Panc1 (cell line): Measurements from ENCODE around the gene GRIN3B. TPM values are rescaled to one million over a fixed set of nuclear protein-coding genes. Genes with fewer than 3 reads are reported as not detected.

Experiments used
- ATAC-seq: fragments of 200-7000 bp; cut with Tn5 transposase; 2 replicates; pipeline ENCODE4 v1.9.1; 2020; ENCODE audit warnings: mild to moderate bottlenecking, moderate library complexity
- BruUV-seq: library from RNA; stranded (reverse); fragments of 400-500 nt; replicated peaks from 2 replicates; lab custom pipeline; 2021; lab: Mats Ljungman, UMichigan
- CTCF ChIA-PET: fragments of 300-600 bp; sonication (Branson Sonifier 250); formaldehyde crosslinking; loops from one replicate; lab custom pipeline; 2022; ENCODE audit warnings: antibody characterized with exemption; lab: Charles Lee
- POLR2A ChIA-PET: fragments of 300-600 bp; sonication (Branson Sonifier 250); formaldehyde crosslinking; loops from one replicate; lab custom pipeline; 2022; ENCODE audit warnings: antibody characterized with exemption; lab: Charles Lee
- DNase-seq: peaks from one replicate; pipeline ENCODE4 v3.0.0-alpha.2; 2010; ENCODE audit warnings: low read depth, low spot score
- H3K27ac ChIP-seq: 2 replicates; pipeline ENCODE4 v1.5.1; 2011; ENCODE audit warnings: mild to moderate bottlenecking, low read length, inconsistent platforms
- H3K27me3 ChIP-seq: fragments of 200-500 bp; sonication (Bioruptor generic); 2 replicates; pipeline ENCODE4 v1.6.0; 2014; ENCODE audit warnings: low read length, inconsistent platforms; ENCODE audit not compliant: control insufficient read depth, insufficient read depth
- H3K36me3 ChIP-seq: fragments of 200-500 bp; sonication (Bioruptor generic); 2 replicates; pipeline ENCODE4 v1.5.1; 2014; ENCODE audit warnings: inconsistent platforms, mild to moderate bottlenecking, low read length, moderate library complexity; ENCODE audit not compliant: control insufficient read depth, insufficient read depth
- H3K4me1 ChIP-seq: 2 replicates; pipeline ENCODE4 v1.5.1; 2011; ENCODE audit warnings: inconsistent platforms, mild to moderate bottlenecking, low read length, moderate library complexity; ENCODE audit not compliant: control insufficient read depth, insufficient read depth
- H3K4me3 ChIP-seq, 2 experiments: 2 replicates each; pipeline ENCODE4 v1.5.1; 2011 to 2012; ENCODE audit warnings: low read depth in 2 of 2, low read length in 2 of 2, mild to moderate bottlenecking in 2 of 2, inconsistent platforms in 1 of 2, moderate library complexity in 1 of 2
- H3K9me3 ChIP-seq: fragments of 200-500 bp; sonication (Bioruptor generic); 2 replicates; pipeline ENCODE4 v1.5.1; 2014; ENCODE audit warnings: low read depth, mild to moderate bottlenecking, inconsistent platforms, low read length, moderate library complexity; ENCODE audit not compliant: control insufficient read depth, insufficient read depth
- CTCF ChIP-seq: fragments of 450-650 bp; IDR thresholded peaks from 2 replicates; pipeline ENCODE4 v1.5.1; 2017; ENCODE audit warnings: mild to moderate bottlenecking
- POLR2AphosphoS5 ChIP-seq: IDR thresholded peaks from 2 replicates; pipeline ENCODE4 v1.6.1; 2012; ENCODE audit warnings: mild to moderate bottlenecking, low read depth, low read length, moderate library complexity
- REST ChIP-seq, 2 experiments: IDR thresholded peaks; 2 replicates each; pipeline ENCODE4 v1.6.1; 2011 to 2012; ENCODE audit warnings: low read depth in 2 of 2, control low read depth in 1 of 2, low read length in 1 of 2, mild to moderate bottlenecking in 1 of 2, moderate library complexity in 1 of 2; ENCODE audit not compliant: insufficient read depth in 1 of 2
- SIN3A ChIP-seq: IDR thresholded peaks from 2 replicates; pipeline ENCODE4 v1.6.1; 2012; ENCODE audit warnings: low read depth, mild to moderate bottlenecking, low read length, moderate library complexity, borderline replicate concordance; ENCODE audit not compliant: insufficient read depth
- TCF7L2 ChIP-seq: IDR thresholded peaks from 2 replicates; pipeline ENCODE4 v1.6.1; 2011; ENCODE audit warnings: mild to moderate bottlenecking, low read depth, low read length, inconsistent platforms
- in situ Hi-C: cut with HindIII; loops from 2 replicates; pipeline ENCODE4 v1.10.0; 2016; ENCODE audit warnings: low sequenced_read_pairs, low pct_unique_long_range_greater_than_20kb
- intact Hi-C: fragments of 100-400 bp; cut with micrococcal nuclease; formaldehyde crosslinking; loops from one replicate; pipeline ENCODE4 v1.10.0; 2022; ENCODE audit not compliant: unreplicated experiment
- total RNA-seq: library from RNA; stranded (reverse); gene quantifications from one replicate; pipeline ENCODE4 v1.2.1, GENCODE V29; 2021; ENCODE audit not compliant: unreplicated experiment

GRIN3B gene
- total RNA-seq, 1 experiment from 2014 or later: 4.6 TPM

- CTCF ChIA-PET: no interaction called here
- Histone ChIP-seq H3K27ac (peak overlapping the region; percentile 84), H3K27me3 (no peaks in the 10 kb centered on the region), H3K4me3 (peak overlapping the region; percentile 55 to 75), H3K9me3 (no peaks in the 10 kb centered on the region), H3K4me1 (peaks cover 20% of the 10 kb centered on the region), H3K36me3 (no peaks in the 10 kb centered on the region; the same call in 1 of the 2 replicates)
- TF ChIP-seq TCF7L2: no peak
- TF ChIP-seq REST (IDR thresholded peaks at IDR 0.05; ENCODE audit: insufficient read depth in 1 of 2, low read depth in 2 of 2, low read length in 1 of 2): no peak
- no peak for TF ChIP-seq POLR2AphosphoS5
- TF ChIP-seq CTCF: no peak
- no peak for TF ChIP-seq SIN3A
- DNase-seq: no peak
- in situ Hi-C loops: no loop called here
- no peak for ATAC-seq
- TSS peak; percentile 74 for BruUV-seq
- POLR2A ChIA-PET: no interaction called here
- intact Hi-C loops: no loop called here
These were observed 18.2 kb downstream of the GRIN3B start for GRCh38 chr19:1018393-1018792.

- H3K36me3 ChIP-seq: no peaks in the 10 kb centered on the region; the same call in 1 of the 2 replicates
- H3K4me3 ChIP-seq: peak overlapping the region; percentile 55 to 75
- ChIA-PET POLR2A (interaction anchor here (0.7 to 1.0 kb wide), 3 partner anchors 34 to 220 kb away, joined by 3 to 7 read pairs (median 3); no protein-coding TSS in a partner anchor), CTCF (interaction anchor here (0.6 to 0.7 kb wide), 2 partner anchors 14 to 87 kb away, joined by 3 read pairs; no protein-coding TSS in a partner anchor)
- no TSS peak for BruUV-seq
- peak overlapping the region; percentile 84 for H3K27ac ChIP-seq
- no peaks in the 10 kb centered on the region for H3K9me3 ChIP-seq
- H3K4me1 ChIP-seq: peaks cover 20% of the 10 kb centered on the region
- intact Hi-C loops (no loop called here), in situ Hi-C loops (no loop called here)
- H3K27me3 ChIP-seq: no peaks in the 10 kb centered on the region
- DNase-seq (no peak), ATAC-seq (no peak)
- TF ChIP-seq TCF7L2: no peak
- no peak for TF ChIP-seq SIN3A
- no peak for TF ChIP-seq CTCF
- TF ChIP-seq POLR2AphosphoS5: no peak
- TF ChIP-seq REST (IDR thresholded peaks at IDR 0.05; ENCODE audit: insufficient read depth in 1 of 2, low read depth in 2 of 2, low read length in 1 of 2): no peak
These were observed 18.9 kb downstream of the GRIN3B start for GRCh38 chr19:1018932-1019615.
